Measurements from ENCODE around the gene FLYWCH2. TPM values are rescaled to one million over a fixed set of nuclear protein-coding genes. Genes with fewer than 3 reads are reported as not detected.

Gene FLYWCH2
- polyA plus RNA-seq, 2 of the 4 experiments (the other 2 are of a cell fraction) = 23.2 to 41.2 TPM

DNA sequence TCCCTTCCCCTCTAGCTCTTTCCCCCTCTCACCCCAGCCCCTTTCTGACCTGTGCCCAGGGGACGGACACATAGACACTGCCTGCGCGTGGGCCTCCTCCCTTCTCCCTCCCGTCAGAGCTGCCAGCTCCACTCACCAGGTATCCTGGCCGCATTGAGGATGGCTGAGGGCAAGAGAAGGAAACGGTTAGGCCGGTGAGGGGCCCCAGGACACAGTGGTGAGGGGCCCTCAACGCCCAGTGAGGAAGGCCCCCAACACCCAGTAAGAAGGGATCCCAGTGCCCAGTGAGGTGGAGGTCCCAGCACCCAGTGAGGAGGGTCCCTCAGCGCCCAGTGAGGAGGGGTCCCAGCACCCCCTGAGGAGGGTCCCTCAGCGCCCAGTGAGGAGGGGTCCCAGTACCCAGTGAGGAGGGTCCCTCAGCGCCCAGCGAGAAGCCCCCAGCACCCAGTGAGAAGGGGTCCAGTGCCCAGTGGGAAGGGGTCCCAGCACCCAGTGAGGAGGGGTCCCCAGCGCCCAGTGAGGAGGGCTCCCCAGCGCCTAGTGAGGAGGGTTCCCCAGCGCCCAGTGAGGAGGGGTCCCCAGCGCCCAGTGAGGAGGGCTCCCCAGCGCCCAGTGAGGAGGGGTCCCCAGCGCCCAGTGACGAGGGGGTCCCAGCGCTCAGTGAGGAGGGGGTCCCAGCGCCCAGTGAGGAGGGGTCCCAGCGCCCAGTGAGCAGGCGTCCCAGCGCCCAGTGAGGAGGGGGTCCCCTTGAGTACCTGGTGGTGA, 26.1 kb upstream of the FLYWCH2 start:
- ChIA-PET POLR2A (interaction anchor here (0.6 to 1.9 kb wide), 2 partner anchors 11 to 266 kb away, joined by 4 to 6 read pairs; no protein-coding TSS in a partner anchor), CTCF (interaction anchor here (1.1 to 10.6 kb wide), 4 partner anchors 11 to 70 kb away, joined by 3 to 91 read pairs (median 15); no protein-coding TSS in a partner anchor)
- DNase-seq (ENCODE audit: low read depth in 1 of 2, low spot score in 1 of 2) (no peak), FAIRE-seq (no peak), ATAC-seq (no peak)
- Histone ChIP-seq H3K9me3 (peaks cover 5% of the 10 kb centered on the region; the same call in 1 of the 3 replicates), H3K4me1 (peaks cover 13% of the 10 kb centered on the region), H3K4me3 (no peak overlapping the region), H3K4me2 (peak overlapping the region; percentile 78; the same call in 2 of the 3 replicates), H3K27ac (peak overlapping the region in 1 of 2 experiments; percentile 78; a peak in 2 of 6 replicates)
- WGBS (ENCODE audit: missing lambda C conversion rate) = 80% methylated on average over 10 of the region's 24 CpGs
- TF ChIP-seq, protein P1, sequence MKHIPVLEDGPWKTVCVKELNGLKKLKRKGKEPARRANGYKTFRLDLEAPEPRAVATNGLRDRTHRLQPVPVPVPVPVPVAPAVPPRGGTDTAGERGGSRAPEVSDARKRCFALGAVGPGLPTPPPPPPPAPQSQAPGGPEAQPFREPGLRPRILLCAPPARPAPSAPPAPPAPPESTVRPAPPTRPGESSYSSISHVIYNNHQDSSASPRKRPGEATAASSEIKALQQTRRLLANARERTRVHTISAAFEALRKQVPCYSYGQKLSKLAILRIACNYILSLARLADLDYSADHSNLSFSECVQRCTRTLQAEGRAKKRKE (CRISPR knock-in tag; IDR thresholded peaks at IDR 0.05; ENCODE audit: low read depth) = no peak

DNA sequence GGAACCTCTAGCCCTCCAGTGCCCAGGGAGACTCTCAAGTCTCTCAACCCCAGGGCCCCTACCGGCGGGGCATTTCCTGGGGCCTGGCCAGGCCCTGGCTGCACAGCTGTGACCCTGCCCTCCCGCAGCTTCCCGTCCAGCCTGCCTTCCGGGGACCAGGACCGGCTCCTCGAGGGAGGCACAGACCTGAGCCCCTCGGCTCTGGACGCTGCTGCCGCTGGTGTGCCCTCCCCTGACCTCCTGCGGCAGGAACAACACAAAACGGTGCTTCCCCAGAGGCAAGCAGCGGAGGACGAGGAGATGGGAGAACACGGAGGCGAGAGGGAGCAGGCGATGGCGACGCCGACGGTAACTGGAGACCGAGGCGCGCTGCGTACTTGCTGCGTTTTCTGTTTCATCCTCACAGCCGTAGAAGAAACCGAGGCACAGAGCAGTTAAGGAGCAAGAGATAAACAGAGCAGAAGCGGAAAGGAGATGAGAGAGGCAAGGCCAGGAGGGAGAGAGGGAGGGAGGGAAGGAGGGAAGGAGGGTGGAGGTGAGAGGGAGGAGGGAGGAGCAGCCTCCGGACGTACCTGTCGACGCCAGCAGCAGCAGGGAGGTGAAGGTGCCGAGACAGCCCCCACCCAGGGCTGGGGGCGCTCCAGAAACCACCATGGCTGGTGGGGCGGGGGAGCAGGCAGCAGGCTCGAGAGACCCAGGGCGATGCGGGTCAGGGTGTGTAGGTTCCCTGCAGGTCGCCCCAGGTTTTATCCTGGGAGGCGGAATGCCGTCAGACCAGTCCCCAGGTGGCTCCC, 25.4 kb upstream of the FLYWCH2 start, which contains the start of gene PRSS22:
Gene PRSS22 (minus strand): TSS at position 720 of the 794 bp plus-strand sequence. CDS start 66 bp downstream, at position 654.
- FAIRE-seq (no peak), DNase-seq (ENCODE audit: low read depth in 1 of 2, low spot score in 1 of 2) (no peak), ATAC-seq (peak; percentile 42 to 74)
- Histone ChIP-seq H3K4me3 (peak within 1 kb of the TSS; percentile 8), H3K4me1 (peaks cover 13% of the 10 kb centered on the region), H3K9me3 (peaks cover 5% of the 10 kb centered on the region; the same call in 1 of the 3 replicates), H3K27ac (peak within 1 kb of the TSS; percentile 50 to 78; a peak in 4 of 6 replicates), H3K4me2 (peak within 1 kb of the TSS; percentile 78)
- ChIA-PET POLR2A (interaction anchor here (0.6 to 1.9 kb wide), 2 partner anchors 11 to 267 kb away, joined by 4 to 6 read pairs; no protein-coding TSS in a partner anchor), CTCF (interaction anchor here (0.6 to 1.9 kb wide), 5 partner anchors 7 to 67 kb away, joined by 3 to 13 read pairs (median 4); no protein-coding TSS in a partner anchor)
- 0 out of 2 replicates have a peak, but pooled peaks have one; percentile 39 for TF ChIP-seq HOXB5 (CRISPR knock-in tag; IDR thresholded peaks at IDR 0.05)
- TF ChIP-seq, protein P2, sequence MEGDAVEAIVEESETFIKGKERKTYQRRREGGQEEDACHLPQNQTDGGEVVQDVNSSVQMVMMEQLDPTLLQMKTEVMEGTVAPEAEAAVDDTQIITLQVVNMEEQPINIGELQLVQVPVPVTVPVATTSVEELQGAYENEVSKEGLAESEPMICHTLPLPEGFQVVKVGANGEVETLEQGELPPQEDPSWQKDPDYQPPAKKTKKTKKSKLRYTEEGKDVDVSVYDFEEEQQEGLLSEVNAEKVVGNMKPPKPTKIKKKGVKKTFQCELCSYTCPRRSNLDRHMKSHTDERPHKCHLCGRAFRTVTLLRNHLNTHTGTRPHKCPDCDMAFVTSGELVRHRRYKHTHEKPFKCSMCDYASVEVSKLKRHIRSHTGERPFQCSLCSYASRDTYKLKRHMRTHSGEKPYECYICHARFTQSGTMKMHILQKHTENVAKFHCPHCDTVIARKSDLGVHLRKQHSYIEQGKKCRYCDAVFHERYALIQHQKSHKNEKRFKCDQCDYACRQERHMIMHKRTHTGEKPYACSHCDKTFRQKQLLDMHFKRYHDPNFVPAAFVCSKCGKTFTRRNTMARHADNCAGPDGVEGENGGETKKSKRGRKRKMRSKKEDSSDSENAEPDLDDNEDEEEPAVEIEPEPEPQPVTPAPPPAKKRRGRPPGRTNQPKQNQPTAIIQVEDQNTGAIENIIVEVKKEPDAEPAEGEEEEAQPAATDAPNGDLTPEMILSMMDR (IDR thresholded peaks at IDR 0.05) = no peak
- WGBS (ENCODE audit: missing lambda C conversion rate) = 24% methylated on average over 31 of the region's 42 CpGs

DNA sequence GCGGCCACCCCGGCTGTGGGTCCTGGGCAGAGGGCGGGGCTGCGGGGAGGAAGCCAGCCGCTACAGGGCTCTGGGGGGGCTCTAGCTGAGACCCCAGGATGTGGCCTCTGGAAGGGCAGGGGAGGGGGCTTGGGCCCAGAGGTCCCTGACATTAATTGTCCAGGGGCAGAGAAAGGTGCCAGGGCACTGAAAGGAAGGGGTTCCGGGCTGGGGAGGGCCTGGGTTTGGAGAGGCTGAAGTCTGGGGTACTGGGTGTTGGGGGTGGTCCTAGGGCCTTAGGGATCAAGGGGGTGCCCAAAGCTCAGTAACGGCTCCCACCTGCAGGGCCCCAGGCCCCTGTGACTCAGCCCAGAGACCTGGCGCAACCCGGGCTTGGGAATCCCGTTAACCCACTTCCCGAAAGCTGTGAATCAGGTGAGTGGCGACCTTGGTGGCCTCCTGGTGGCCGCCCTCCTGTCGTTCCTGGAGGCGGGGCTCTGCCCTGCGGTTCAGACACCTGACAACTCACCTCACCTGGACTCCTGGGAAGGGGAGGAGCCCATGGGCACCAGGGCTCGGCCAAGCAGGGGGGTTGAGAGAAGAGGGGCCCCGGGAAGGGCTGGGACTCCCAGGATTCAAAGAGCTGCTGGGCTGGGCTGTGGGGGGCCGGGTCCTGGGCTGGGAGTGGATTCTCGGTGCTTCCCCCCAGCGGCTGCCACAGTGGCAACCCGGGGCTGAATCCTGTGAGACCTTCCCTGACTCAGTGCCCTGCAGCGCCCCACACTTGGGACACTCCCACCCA, 24.6 kb upstream of the FLYWCH2 start:
- Histone ChIP-seq H3K4me1 (peaks cover 13% of the 10 kb centered on the region), H3K27ac (peak overlapping the region; percentile 50 to 78; a peak in 4 of 6 replicates), H3K4me2 (peak overlapping the region; percentile 78), H3K9me3 (peaks cover 5% of the 10 kb centered on the region; the same call in 1 of the 3 replicates), H3K4me3 (peak overlapping the region; percentile 8; the same call in 2 of the 3 replicates)
- DNase-seq (ENCODE audit: low read depth in 1 of 2, low spot score in 1 of 2) (no peak), ATAC-seq (peak in 1 of 2 experiments; percentile 14; a peak in 2 of 6 replicates), FAIRE-seq (no peak)
- TF ChIP-seq, protein P3, sequence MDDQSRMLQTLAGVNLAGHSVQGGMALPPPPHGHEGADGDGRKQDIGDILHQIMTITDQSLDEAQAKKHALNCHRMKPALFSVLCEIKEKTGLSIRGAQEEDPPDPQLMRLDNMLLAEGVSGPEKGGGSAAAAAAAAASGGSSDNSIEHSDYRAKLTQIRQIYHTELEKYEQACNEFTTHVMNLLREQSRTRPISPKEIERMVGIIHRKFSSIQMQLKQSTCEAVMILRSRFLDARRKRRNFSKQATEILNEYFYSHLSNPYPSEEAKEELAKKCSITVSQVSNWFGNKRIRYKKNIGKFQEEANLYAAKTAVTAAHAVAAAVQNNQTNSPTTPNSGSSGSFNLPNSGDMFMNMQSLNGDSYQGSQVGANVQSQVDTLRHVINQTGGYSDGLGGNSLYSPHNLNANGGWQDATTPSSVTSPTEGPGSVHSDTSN (IDR thresholded peaks at IDR 0.05) = no peak
- no peak for TF ChIP-seq ZFP36 (IDR thresholded peaks at IDR 0.05; ENCODE audit: borderline replicate concordance, partially characterized antibody)
- WGBS (ENCODE audit: missing lambda C conversion rate) = 29% methylated on average over 15 of the region's 23 CpGs
- ChIA-PET CTCF (interaction anchor here (0.6 to 1.9 kb wide), 6 partner anchors 8 to 66 kb away, joined by 3 to 13 read pairs (median 4); no protein-coding TSS in a partner anchor), POLR2A (interaction anchor here (0.8 kb wide), 1 partner anchor 19 kb away, joined by 3 read pairs; no protein-coding TSS in a partner anchor)

DNA sequence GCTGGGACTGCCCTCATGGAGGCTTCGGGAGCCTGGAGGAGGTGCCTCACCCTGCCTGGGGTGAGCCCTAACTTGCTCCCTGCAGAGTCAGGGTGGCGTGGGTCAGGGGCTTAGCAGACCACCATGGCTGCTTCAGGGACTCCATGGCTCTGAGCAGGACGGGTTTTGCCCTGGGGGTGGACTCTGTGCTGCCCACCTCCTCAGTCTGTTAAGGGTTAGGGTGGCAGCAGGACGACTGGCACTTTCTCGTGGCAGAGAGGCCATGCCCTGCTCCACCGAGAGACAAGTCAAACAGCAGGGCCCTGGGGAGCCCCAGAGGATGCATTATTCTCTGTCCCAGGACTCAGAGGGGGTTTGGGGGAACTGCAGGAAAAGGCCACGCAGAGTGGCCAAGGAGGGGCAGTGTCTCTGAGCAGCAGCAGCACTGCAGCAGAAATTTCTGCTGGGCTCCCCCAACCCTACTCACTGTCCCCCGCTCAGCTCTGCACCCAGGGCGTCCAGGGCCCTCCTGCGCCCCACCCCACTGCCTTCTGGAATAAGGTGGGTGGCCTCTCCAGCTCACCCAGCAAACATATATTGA, 23.2 kb upstream of the FLYWCH2 start:
- POLR2A ChIA-PET = interaction anchor here (1.6 kb wide), 1 partner anchor 46 kb away, joined by 4 read pairs; no protein-coding TSS in a partner anchor
- no peak overlapping the region for H3K4me2 ChIP-seq

More for the DNA sequence above, 23.2 kb upstream of the FLYWCH2 start:
- Histone ChIP-seq H3K27ac (peak overlapping the region in 1 of 2 experiments; percentile 57; a peak in 3 of 6 replicates), H3K4me1 (peaks cover 13% of the 10 kb centered on the region), H3K4me3 (no peak overlapping the region), H3K9me3 (no peaks in the 10 kb centered on the region)
- FAIRE-seq (no peak), ATAC-seq (no peak), DNase-seq (ENCODE audit: low read depth in 1 of 2, low spot score in 1 of 2) (no peak)
- WGBS (ENCODE audit: missing lambda C conversion rate) = 51% methylated on average over 9 of the region's 10 CpGs
- CTCF ChIA-PET = interaction anchor here (0.6 to 3.7 kb wide), 5 partner anchors 11 to 67 kb away, joined by 3 to 47 read pairs (median 5); no protein-coding TSS in a partner anchor
- TF ChIP-seq FOXS1 (CRISPR knock-in tag; IDR thresholded peaks at IDR 0.05) (no peak), MAFK (IDR thresholded peaks at IDR 0.05; ENCODE audit: partially characterized antibody) (no peak), EHMT2 (IDR thresholded peaks at IDR 0.05; ENCODE audit: low read depth) (no peak), CEBPB (IDR thresholded peaks at IDR 0.05) (no peak), CBX8 (IDR thresholded peaks at IDR 0.05) (no peak)
- TF ChIP-seq, protein P3 (IDR thresholded peaks at IDR 0.05) = no peak
- TF ChIP-seq, protein P4, sequence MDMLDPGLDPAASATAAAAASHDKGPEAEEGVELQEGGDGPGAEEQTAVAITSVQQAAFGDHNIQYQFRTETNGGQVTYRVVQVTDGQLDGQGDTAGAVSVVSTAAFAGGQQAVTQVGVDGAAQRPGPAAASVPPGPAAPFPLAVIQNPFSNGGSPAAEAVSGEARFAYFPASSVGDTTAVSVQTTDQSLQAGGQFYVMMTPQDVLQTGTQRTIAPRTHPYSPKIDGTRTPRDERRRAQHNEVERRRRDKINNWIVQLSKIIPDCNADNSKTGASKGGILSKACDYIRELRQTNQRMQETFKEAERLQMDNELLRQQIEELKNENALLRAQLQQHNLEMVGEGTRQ (IDR thresholded peaks at IDR 0.05) = no peak
- TF ChIP-seq, protein P5, sequence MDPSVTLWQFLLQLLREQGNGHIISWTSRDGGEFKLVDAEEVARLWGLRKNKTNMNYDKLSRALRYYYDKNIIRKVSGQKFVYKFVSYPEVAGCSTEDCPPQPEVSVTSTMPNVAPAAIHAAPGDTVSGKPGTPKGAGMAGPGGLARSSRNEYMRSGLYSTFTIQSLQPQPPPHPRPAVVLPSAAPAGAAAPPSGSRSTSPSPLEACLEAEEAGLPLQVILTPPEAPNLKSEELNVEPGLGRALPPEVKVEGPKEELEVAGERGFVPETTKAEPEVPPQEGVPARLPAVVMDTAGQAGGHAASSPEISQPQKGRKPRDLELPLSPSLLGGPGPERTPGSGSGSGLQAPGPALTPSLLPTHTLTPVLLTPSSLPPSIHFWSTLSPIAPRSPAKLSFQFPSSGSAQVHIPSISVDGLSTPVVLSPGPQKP (IDR thresholded peaks at IDR 0.05; ENCODE audit: low read depth, low read length) = no peak

Data from A549 (cell line).